A673 (cell line): ENCODE data around the gene HTR5A.

Experiments
- CTCF ChIP-seq: fragments of 300-800, 200-600 bp; sonication (generic); conservative IDR thresholded peaks from 2 replicates; pipeline ENCODE4 v1.5.1; 2017; ENCODE audit warnings: low read depth, mild to moderate bottlenecking, antibody characterized with exemption, low read length, moderate library complexity, mixed read lengths
- EZH2 ChIP-seq: fragments of 200-600 bp; sonication (generic); IDR thresholded peaks from 2 replicates; pipeline ENCODE4 v1.6.1; 2017; ENCODE audit warnings: borderline replicate concordance, low read depth, mild to moderate bottlenecking, mixed read lengths, antibody characterized with exemption, low read length; ENCODE audit not compliant: poor library complexity, severe bottlenecking

DNA sequence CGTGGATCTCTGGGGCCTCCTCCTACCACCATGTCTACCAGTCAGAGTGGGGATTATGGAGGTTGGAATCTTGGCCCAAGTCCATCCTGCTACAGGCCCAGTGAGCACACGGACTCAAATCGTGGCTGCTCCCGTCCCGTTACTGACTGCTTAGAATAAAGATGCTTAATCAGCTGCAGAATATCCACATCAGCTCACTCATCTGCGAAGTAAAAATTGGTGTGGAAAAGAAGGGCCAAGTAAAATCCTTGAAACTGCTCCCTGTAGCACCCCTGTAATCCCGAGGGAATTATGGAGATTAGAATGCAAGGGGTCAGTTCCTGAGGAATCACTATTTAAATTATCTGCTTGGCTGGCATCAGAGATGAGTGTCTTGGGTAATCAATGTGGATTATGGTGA, 13.0 kb upstream of the HTR5A start:
- TF ChIP-seq CTCF (no peak), EZH2 (no peak)
